ACC112 (cell line): Measurements from ENCODE around the gene LMO4.

Source experiments
- H2AFZ ChIP-seq: fragments of 200-600 bp; sonication (generic); one replicate; pipeline ENCODE4 v1.6.0; 2017; ENCODE audit warnings: antibody characterized with exemption, low read length; ENCODE audit not compliant: unreplicated experiment
- H3K27ac ChIP-seq: fragments of 200-600 bp; sonication (generic); 2 replicates; pipeline ENCODE4 v1.5.1; 2014; ENCODE audit warnings: low read depth, mild to moderate bottlenecking, antibody characterized with exemption, low read length, moderate library complexity
- H3K27me3 ChIP-seq: fragments of 200-600 bp; sonication (generic); 2 replicates; pipeline ENCODE4 v1.6.1; 2014; ENCODE audit warnings: mild to moderate bottlenecking, antibody characterized with exemption, low read length, moderate library complexity, mixed read lengths; ENCODE audit not compliant: insufficient read depth
- H3K36me3 ChIP-seq: fragments of 200-600 bp; sonication (generic); 2 replicates; pipeline ENCODE4 v1.6.1; 2016; ENCODE audit warnings: mild to moderate bottlenecking, antibody characterized with exemption, low read length, moderate library complexity, mixed read lengths; ENCODE audit not compliant: insufficient read depth
- H3K4me1 ChIP-seq: fragments of 200-600 bp; sonication (generic); one replicate; pipeline ENCODE4 v1.6.1; 2016; ENCODE audit warnings: low read length, mixed read lengths; ENCODE audit not compliant: insufficient read depth, unreplicated experiment, control insufficient read depth
- H3K4me3 ChIP-seq: fragments of 200-600 bp; sonication (generic); 2 replicates; pipeline ENCODE4 v1.5.1; 2014; ENCODE audit warnings: mild to moderate bottlenecking, low read depth, low read length
- H3K79me2 ChIP-seq: fragments of 200-600 bp; sonication (generic); one replicate; pipeline ENCODE4 v1.6.0; 2016; ENCODE audit warnings: low read length; ENCODE audit not compliant: control insufficient read depth, unreplicated experiment, insufficient read depth

The LMO4 gene

DNA sequence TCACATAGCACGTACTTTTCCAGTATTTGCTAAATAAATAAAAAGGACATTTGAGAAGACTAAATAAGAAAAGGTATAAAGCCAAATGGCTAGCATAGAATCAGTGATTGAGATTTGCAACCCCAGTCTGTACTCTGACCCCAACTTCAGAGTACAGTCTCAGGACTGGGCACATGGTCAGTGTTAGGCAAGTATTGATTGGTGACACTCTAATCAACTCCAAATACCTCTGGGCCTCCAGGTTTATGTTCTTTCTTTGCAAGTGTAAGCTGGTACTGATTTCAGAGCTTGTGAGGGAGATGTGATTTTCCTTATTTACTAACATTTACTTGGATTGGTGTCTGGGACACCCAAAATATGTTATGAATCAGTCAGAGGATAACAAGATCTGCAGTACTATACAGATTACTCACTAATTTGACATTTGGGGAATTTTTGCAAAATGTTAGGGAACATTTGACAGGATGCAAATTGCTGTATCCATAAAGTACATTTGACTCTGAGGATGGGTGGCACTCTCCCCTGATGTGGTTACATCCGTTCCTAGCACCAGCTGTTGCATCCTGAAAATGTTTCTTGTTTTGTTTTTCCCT is 34.2 kb downstream of the LMO4 start:
- H3K36me3 ChIP-seq = no peaks in the 10 kb centered on the region
- peaks cover 11% of the 10 kb centered on the region for H3K4me1 ChIP-seq
- no peaks in the 10 kb centered on the region for H3K79me2 ChIP-seq
- H2AFZ ChIP-seq = no peak overlapping the region
- no peak overlapping the region for H3K27ac ChIP-seq
- H3K27me3 ChIP-seq = no peaks in the 10 kb centered on the region
- no peak overlapping the region for H3K4me3 ChIP-seq

DNA sequence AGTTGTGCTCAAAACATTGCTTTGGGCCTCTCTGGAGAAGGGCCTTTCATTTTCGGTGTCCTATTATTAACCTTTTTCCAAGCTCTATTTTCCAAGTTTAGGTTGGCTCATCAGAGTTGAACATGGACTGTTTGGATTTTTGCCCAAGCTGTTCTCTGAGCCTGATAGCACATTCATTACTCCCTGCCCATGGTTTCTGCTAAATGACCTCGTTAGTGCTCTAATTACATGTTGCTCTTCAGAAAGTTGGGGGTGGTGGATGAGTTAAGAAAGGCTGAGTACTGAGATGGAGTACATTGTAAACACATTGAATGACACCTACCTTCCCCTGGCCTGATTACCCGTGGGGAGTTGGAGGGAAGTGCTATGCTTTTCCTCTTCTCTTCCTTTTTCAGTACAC is 38.9 kb downstream of the LMO4 start:
- Histone ChIP-seq H3K4me3 (no peak overlapping the region), H3K36me3 (no peaks in the 10 kb centered on the region), H3K79me2 (no peaks in the 10 kb centered on the region), H2AFZ (no peak overlapping the region), H3K27ac (no peak overlapping the region), H3K4me1 (peaks cover 11% of the 10 kb centered on the region), H3K27me3 (no peaks in the 10 kb centered on the region)

DNA sequence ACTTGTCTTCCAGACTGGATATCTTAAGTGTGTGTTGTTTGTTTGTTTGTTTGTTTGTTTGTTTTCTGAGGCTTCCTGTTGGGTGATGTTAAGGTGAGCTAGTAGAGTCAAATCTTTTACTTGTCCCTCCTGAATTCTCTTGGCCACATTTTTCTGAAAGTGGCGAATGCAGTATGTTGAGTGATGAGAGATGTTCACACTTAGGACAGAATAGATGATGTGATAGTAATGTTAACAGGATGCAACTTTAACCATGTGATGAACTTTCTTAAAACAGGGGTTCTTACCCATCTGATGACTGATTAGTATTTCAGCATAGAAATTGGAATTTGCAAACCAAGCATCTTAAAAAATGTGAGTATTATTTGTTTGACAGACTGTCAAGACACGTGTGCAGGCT is 40.2 kb downstream of the LMO4 start:
- Histone ChIP-seq H3K27me3 (no peaks in the 10 kb centered on the region), H2AFZ (no peak overlapping the region), H3K4me3 (no peak overlapping the region), H3K27ac (no peak overlapping the region), H3K36me3 (no peaks in the 10 kb centered on the region), H3K79me2 (no peaks in the 10 kb centered on the region), H3K4me1 (no peaks in the 10 kb centered on the region)

DNA sequence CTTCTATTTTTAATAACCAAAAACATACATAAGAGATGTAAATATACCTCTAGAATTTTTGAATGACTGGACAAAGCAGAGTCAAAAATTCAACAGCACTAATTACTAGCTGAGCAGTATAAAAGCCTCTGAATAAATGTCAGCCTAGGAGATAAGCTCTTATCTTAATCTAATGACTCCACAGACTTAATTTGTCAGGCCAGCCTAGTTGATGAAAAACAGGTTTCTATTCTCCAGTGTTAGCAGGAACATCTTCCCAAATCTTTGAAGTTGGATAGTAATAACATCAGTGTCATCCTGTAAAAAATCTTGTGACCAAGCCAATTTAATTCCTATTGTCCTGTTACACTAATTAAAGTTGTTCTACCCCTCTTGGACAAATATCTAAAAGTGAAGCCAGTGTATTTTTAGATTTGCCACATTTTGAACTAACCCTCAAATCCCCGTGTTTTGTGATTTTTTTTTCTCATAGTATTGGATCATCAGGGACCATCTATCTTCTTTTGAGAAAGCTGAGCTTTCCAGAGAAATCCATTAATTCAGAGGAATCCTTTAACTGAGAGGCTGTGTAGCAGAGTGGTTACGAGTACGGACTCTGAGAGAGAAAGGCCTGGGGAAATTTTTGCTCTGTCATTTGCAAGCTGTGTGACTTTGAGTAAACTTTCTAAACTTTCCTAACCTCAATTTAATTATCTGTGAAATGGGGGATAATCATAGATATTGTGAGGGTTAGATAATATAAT is 41.2 kb downstream of the LMO4 start:
- no peaks in the 10 kb centered on the region for H3K36me3 ChIP-seq
- no peaks in the 10 kb centered on the region for H3K4me1 ChIP-seq
- no peak overlapping the region for H2AFZ ChIP-seq
- no peaks in the 10 kb centered on the region for H3K79me2 ChIP-seq
- no peaks in the 10 kb centered on the region for H3K27me3 ChIP-seq
- H3K4me3 ChIP-seq = no peak overlapping the region
- no peak overlapping the region for H3K27ac ChIP-seq

DNA sequence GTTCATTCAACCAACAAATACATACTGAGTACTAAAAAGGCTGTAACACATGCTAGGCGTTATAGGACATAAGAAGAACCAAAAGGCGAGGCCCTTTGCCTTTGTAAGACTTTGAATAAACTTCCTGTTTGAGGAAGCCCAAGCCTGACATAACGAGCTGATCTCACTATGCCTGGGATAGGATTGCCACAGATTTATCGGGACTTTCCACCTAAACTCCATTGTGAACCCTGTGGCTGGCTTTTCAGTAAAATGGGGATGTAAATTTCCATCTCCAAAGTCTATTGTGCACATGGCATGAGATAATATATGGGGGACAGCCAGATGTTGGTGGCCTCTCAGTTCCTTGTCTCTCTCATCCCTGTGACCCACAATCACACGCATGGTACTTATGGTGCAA is 41.9 kb downstream of the LMO4 start:
- H3K36me3 ChIP-seq = no peaks in the 10 kb centered on the region
- no peak overlapping the region for H2AFZ ChIP-seq
- no peak overlapping the region for H3K27ac ChIP-seq
- no peaks in the 10 kb centered on the region for H3K79me2 ChIP-seq
- H3K4me1 ChIP-seq = no peaks in the 10 kb centered on the region
- no peaks in the 10 kb centered on the region for H3K27me3 ChIP-seq
- no peak overlapping the region for H3K4me3 ChIP-seq

DNA sequence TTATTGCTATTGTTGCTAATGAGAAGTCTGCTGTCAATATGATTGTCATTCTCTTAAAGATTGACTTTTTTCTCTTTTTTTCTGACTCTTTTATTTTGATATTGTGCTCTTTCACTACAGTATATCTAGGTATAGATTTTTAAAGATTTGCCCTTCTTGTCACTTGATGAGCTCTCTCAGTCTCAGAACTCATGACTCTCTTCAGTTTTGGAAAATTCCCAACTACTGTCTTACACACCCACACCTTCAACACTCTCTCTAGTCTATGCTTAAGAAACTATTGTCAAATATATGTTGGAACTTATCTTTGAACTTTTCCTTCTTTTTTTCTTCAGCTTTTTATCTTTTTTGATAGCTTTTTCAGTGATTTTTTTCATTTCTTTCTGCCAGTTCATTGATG is 50.6 kb downstream of the LMO4 start:
- no peaks in the 10 kb centered on the region for H3K36me3 ChIP-seq
- no peak overlapping the region for H3K27ac ChIP-seq
- H3K27me3 ChIP-seq = peaks cover 3% of the 10 kb centered on the region; the same call in 1 of the 2 replicates
- no peak overlapping the region for H2AFZ ChIP-seq
- no peak overlapping the region for H3K4me3 ChIP-seq
- H3K4me1 ChIP-seq = no peaks in the 10 kb centered on the region
- no peaks in the 10 kb centered on the region for H3K79me2 ChIP-seq

DNA sequence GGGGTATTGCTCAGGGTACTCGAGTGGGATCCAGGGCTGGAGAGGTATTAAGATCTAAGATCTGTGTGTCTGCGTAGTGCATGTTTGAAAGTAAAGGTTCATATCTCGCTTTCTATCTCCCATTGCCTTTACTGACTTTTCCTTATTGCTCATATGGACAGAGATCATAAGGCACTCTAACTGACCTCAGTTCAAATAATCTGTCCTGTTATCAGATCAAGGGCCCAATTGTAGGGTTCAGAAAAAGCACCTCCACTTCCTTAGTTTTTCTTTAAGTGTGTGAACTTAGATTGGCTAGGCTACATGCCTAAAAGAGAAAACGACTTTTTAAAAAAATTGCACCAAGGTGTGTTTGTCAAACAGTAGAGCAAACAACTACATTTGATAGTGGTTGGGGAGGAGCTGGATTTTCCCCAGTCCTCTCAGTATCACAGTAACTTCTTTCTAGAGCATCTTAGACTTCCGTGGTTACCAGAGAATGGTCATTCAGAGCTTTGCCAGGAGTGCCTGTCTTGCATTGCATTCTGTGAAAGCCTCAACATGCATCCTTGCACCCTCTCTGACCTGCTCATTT is 57.6 kb downstream of the LMO4 start:
- Histone ChIP-seq H3K36me3 (no peaks in the 10 kb centered on the region), H3K79me2 (no peaks in the 10 kb centered on the region), H3K4me3 (no peak overlapping the region), H3K4me1 (no peaks in the 10 kb centered on the region), H3K27me3 (peaks cover 3% of the 10 kb centered on the region; the same call in 1 of the 2 replicates), H3K27ac (no peak overlapping the region), H2AFZ (no peak overlapping the region)

DNA sequence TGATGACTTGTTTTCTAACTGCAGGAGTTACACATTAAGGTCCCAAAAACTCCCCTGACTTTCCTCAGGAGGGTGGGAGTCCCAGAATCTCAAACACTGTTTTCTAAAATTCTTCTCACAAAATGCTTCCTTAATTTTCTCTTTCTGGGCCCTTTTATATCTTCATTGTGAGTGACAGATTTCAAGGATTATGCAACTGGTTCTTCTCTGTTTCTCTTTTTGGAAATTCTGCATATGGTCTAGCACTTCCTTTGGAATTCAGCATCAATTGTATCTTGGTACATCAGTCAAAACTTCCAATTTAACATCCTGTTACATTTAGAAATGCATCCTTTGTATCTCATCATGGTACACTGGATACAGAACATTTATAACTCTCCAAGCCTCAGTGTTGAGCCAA is 59.7 kb downstream of the LMO4 start:
- Histone ChIP-seq H3K4me3 (no peak overlapping the region), H2AFZ (no peak overlapping the region), H3K79me2 (no peaks in the 10 kb centered on the region), H3K4me1 (peaks cover 17% of the 10 kb centered on the region), H3K27me3 (no peaks in the 10 kb centered on the region), H3K27ac (no peak overlapping the region), H3K36me3 (no peaks in the 10 kb centered on the region)

DNA sequence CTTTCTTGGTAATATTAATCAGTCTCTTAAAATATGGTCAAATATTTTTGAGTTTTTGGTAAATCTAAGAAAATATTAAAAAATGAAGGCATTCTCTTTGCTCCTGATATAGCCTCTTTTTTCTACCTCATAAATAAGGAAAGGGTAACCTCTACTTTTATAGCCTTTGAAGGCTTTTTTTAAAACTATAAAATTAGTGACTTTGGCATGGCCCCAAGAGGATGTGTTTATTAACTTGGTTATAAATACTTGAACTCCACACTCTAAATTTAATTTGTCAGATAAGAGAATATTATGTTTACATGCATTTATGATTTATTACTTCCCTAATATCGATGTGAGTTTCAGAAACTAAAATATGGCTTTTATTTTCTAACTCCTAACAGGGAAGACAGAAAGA is 60.3 kb downstream of the LMO4 start:
- Histone ChIP-seq H3K79me2 (no peaks in the 10 kb centered on the region), H3K27me3 (no peaks in the 10 kb centered on the region), H3K4me1 (peaks cover 17% of the 10 kb centered on the region), H3K27ac (no peak overlapping the region), H3K36me3 (no peaks in the 10 kb centered on the region), H3K4me3 (no peak overlapping the region), H2AFZ (no peak overlapping the region)

DNA sequence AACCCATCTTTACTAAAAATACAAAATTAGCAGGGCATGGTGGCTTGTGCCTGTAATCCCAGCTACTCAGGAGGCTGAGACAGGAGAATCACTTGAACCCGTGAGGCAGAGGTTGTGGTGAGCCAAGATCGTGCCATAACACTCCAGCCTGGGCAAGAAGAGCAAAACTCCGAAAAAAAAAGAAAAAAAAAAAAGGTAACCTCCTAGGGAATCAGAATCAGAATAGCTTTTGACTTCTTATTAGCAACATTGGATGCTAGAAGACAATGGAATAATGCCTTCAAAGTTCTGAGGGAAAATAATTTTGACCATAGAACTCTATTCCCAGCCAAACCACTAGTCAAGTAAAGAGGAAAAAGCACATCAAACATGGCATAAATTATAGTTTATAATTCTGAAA is 60.9 kb downstream of the LMO4 start:
- H2AFZ ChIP-seq = no peak overlapping the region
- H3K4me1 ChIP-seq = peaks cover 17% of the 10 kb centered on the region
- no peaks in the 10 kb centered on the region for H3K36me3 ChIP-seq
- H3K27ac ChIP-seq = no peak overlapping the region
- no peaks in the 10 kb centered on the region for H3K27me3 ChIP-seq
- H3K79me2 ChIP-seq = no peaks in the 10 kb centered on the region
- H3K4me3 ChIP-seq = no peak overlapping the region
